Measurements from ENCODE around the gene RBM26.

GRCh38 chr13:79318664-79319063, 87.4 kb downstream of the RBM26 start:
- TF ChIP-seq CTCF (IDR thresholded peaks at IDR 0.05) (no peak), POLR2AphosphoS5 (IDR thresholded peaks at IDR 0.05) (no peak), EP300 (IDR thresholded peaks at IDR 0.05) (no peak)
